ENCODE data around the gene RASGEF1C.

RASGEF1C gene

GRCh38 chr5:180081481-180081880, 127.5 kb downstream of the RASGEF1C start:
- no peak for DNase-seq (ENCODE audit: low read depth in 2 of 2)

GRCh38 chr5:180080486-180081280, 128.3 kb downstream of the RASGEF1C start:
- no peak for DNase-seq (ENCODE audit: low read depth in 2 of 2)

GRCh38 chr5:180079702-180080466, 129.1 kb downstream of the RASGEF1C start:
- no peak for DNase-seq (ENCODE audit: low read depth in 2 of 2)

DNA sequence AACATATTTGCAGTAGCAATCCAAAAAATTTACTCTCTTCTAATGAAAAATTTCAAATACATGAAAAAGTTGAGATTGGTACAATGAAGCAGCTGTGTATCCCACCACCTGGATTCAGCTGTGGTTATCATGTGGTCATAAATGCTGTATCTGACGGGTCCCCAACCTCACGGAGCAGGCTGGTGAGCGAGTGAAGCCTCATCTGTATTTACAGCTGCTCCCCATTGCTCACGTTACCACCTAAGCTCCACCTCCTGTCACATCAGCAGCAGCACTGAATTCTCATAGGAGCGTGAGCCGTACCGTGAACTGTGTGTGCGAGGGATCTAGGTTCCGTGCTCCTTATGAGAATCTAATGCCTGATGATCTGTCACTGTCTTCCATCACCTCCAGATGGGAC, 130.7 kb downstream of the RASGEF1C start:
- no peak for DNase-seq (ENCODE audit: low read depth in 2 of 2)

- no peak for DNase-seq (ENCODE audit: low read depth in 2 of 2)
Observed at GRCh38 chr5:180077594-180078284, 131.3 kb downstream of the RASGEF1C start.

DNA sequence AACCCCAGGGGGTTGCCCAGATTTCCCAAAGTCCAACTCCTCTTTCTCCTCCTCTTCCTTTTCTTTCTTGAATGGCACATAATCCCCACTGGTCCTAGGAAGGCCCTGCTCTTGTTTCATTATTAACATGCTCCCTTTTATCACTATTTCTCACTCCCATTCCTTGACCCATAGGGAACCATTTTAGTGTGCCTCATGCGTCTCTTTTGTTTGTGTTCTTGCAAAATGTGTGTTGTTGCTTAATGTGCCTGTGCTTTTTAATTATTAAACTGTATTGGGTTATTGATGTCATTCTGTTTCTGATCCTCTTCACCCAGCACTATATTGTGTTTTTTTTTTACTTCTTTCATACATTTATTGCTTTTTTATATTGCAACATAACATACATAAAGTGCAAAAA, 133.3 kb downstream of the RASGEF1C start:
- DNase-seq (ENCODE audit: low read depth in 2 of 2), result no peak

DNA sequence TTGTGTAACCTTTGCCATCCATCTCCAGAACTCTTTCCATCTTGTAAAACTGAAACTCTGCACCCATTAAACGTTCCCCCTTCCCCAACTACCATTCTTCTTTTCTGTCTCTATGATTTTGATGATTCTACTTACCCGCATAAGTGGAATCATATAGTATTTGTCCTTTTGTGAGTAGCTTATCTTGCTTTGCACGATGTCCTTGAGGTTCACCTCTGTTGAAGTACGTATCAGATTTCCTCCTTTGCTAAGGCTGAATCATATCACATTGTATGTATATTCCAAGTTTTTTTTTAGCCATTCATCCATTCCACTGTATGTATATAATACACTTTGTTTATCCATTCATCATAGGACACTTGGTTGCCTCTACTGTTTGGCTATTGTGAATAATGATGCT, 134.5 kb downstream of the RASGEF1C start:
- DNase-seq (ENCODE audit: low read depth in 2 of 2), result no peak

DNA sequence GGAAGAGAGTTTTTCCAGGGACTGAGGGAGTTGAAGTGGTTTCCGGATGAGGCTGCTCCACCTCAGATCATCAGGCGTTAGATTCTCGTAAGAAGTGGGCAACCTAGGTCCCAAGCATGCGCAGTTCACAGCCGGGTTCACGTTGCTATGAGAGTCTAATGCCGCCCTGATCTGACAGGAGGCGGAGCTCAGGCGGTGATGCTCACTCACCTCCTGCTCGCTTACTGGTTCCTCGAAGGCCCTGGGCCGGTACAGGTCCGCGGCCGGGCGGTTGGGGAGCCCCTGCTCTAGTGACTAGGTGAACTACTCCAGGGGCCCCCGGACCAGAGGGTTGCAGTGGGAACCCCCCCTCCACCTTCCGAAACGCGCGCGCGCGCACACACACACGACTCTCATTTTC, 136.5 kb downstream of the RASGEF1C start:
- DNase-seq (ENCODE audit: low read depth in 2 of 2), result no peak

- no peak for DNase-seq (ENCODE audit: low read depth in 2 of 2)
Observed at GRCh38 chr5:180072256-180072548, 136.8 kb downstream of the RASGEF1C start.

DNA sequence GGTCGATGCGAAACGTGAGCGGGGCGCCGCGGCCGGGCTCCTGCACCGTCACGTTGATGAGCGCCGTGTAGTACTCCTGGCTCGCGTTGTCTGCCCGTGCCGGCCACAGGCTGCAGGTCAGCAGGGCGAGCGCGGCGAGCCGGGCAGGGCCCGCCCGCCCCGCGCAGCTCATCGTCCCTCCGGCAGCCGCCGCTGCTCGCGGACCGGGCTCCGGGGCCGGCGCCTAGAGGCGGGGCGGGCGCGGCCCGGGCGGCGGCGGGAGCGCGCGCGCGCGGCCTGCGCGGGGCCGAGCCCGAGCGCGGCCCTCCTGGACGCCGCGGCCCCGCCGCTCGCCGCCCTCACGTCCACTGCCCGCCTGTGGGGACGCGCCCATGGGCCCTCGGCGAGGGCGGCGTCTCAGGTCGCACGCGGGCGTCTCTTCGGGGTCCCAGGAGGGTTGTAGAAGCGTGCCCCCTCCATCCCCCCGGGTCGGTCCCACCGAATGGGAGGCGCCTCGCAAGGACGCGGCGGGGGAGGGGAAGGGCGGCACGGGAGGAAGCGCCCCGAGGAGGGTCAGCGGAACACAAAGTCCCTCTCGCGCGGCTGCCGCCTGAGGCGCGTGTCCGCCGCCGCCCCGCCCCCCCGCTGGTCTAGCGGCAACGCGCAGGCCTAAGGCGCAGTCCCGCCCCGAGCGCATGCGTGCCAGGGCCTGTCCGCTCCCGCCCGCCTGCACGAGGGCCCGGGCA, 137.3 kb downstream of the RASGEF1C start, which contains the start of gene RNF130:
TSS of gene RNF130 (minus strand) at position 229 of the 725 bp plus-strand sequence. CDS start at position 172, 57 bp downstream.
- peak; percentile 75 to 76 for DNase-seq (ENCODE audit: low read depth in 2 of 2)

DNA sequence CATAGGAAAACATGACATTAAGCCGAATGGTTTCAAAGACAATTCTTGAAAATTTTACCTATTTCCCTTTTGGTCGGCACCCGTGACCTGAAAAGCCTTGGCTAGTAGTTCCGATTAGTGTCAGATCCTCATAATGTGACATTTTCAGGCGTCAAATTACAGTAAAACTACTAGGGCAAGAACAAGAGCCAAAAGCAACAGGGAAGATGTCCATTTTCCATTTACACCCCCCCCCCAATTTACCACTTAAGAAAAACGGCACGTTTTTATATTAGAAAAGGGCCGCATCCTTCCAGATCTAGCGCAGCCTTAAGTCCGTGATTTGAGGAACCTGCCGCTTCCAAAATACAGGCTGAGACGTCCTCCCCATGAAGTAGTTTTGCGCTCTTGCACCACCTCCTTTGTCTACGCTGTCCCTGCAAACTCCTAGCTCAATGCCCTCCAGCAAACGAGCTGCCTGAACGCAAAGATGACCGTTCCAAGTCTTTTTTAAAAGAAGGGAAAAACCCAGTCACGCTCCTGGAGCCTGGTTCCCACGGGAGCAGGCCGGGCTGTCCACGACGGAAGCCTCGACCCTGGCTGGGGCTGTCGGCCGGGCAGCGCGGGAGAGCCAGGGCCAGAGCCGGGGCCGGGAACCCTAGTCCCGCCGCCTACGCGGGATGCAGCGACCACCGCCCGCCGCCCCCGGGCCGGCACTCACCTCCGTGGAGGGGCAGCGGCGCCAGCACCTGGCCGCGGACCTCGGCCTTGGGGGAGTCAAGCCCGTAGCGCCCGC, 138.1 kb downstream of the RASGEF1C start:
- DNase-seq (ENCODE audit: low read depth in 2 of 2), result no peak

DNA sequence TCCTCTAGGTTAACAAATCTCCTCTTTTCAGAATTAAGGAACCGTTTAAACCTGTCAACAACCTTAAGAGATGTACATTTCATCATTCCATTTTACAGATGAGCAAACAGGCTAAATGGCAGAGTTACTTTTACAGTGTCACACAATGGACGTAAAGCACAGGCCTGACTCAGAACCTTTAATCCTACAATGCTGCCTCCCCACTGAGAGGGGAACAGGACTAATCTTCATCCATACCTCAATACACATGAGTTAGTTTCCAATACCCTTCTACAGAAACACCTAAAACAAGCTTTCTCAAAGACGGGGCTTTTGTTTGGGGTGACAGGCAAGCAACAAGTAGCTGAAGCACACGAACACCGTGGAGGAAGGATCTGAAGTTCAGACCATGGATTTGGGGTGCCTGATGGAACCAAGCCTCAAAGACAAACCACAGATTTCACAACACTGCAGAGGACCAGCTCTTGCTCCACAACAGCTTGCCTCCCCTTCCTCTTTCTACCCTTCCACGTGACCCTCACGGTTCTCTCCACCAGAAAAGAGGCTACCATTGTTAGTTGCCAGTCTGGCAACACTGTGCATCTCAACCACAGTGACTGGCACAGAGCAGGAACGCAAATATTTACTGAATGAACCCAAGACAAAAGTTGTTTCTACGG, 139.3 kb downstream of the RASGEF1C start:
- DNase-seq (ENCODE audit: low read depth in 2 of 2), result no peak

- no peak for DNase-seq (ENCODE audit: low read depth in 2 of 2)
Observed at GRCh38 chr5:180068519-180069090, 140.4 kb downstream of the RASGEF1C start.

DNA sequence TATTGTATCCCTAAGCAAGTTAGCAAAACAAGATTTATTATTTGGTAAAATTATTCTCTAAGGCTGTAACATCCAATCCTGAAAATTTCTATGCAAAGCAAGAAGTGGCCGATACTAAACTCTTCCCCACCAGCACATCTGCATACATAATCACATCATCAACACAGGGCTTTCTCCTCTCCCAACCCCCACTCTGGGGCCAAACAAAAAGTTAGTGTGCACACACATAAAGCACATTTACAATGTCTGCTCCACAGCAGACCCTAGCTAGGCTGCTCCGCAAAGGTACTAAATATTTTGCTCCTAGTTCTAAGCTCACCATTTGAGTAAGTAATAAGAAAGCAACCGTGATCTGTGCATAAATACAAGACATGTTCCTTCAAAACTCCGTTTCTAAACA, 141.0 kb downstream of the RASGEF1C start:
- no peak for DNase-seq (ENCODE audit: low read depth in 2 of 2)

GRCh38 chr5:180060192-180060591, 148.8 kb downstream of the RASGEF1C start:
- no peak for DNase-seq (ENCODE audit: low read depth in 2 of 2)

GRCh38 chr5:180059326-180059725, 149.7 kb downstream of the RASGEF1C start:
- DNase-seq (ENCODE audit: low read depth in 2 of 2), result no peak

- DNase-seq (ENCODE audit: low read depth in 2 of 2), result no peak
Observed at GRCh38 chr5:180056153-180056552, 152.9 kb downstream of the RASGEF1C start.

DNA sequence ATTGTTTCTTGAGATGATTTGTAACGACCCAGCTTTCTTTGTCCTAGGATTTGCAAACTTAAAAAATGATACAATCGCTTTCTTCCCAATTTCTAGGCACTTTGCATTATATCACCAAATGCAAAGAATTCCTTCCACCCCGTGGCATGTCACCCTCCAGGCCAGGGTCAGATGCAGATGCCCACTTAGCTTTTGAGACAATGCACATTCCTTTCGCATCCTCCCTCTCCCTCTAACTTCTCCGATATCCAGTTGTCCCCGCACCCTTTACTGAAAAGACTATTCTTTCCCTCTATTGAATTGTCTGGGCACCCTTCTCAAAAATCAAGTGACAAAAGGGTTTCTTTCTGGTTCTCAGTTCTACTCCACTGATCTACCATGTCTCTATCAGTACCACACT, 154.8 kb downstream of the RASGEF1C start:
- no peak for DNase-seq (ENCODE audit: low read depth in 2 of 2)

DNA sequence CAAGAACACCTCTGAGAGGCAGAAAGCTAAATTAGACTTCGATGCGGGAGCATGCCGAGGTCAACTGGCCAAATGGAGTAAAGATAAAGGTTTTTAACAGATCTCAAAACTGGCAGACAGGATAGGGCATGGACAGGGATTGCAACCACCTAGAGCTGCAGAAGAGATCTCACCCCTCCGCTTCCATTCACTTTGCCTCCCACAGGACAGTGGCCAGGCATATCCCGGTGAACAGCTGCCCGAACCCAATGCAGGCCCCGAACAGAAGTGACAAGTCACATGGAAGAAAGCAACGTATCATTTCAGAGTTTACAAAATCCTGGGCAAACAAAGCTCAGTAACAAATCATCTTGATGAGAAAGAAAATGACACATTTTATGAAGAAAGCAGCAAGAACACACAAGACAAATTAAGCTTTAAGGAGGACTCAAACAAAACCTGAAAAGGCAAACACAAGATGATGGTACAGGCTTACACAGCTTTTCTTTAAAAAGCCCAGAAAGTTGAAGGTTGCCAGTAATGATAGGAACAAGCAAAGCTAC, 155.9 kb downstream of the RASGEF1C start:
- DNase-seq (ENCODE audit: low read depth in 2 of 2), result no peak

DNA sequence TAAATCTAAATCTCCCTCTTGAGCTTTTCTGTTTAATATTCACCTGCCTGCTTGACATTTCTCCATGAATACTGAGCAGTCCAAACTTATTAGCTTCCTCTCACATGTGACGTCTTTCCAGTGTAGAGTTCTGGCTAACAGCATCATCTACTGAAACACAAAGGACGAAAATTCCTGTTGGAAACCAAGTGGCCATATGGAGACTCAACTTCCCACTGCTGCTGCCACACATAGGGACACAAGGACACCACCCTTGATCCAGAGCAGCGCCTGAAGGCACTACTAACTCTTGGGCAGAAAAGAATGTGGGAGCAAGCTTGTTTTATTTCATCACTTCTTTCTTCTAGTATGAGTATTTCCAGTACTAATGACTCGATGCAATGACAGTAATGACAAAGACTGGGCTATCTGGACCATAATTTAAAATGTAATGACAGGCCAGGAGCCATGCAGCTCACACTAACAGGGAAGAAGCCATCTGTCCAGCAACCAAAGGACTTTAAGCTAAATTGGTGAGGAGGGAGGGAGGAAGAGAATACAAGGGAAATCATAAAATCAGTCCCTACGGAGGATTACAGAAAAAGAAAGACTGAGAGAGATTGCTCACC, 156.7 kb downstream of the RASGEF1C start:
- DNase-seq (ENCODE audit: low read depth in 2 of 2), result no peak
